GM10248 (cell line): ENCODE measurements around the gene ADGRE1.
A peak's percentile ranks its signal among the peaks of the same experiment; 100 is the strongest.

Experiments used
- CTCF ChIA-PET: fragments of 300-600 bp; sonication (Branson Sonifier 250); formaldehyde crosslinking; extraction: SDS; loops from one replicate; lab custom pipeline; 2021; ENCODE audit warnings: antibody characterized with exemption; lab: Yijun Ruan, JAX
- POLR2A ChIA-PET: fragments of 350-650 bp; sonication (Branson Sonifier 250); formaldehyde crosslinking; extraction: SDS; loops from one replicate; lab custom pipeline; 2020; ENCODE audit warnings: antibody characterized with exemption; lab: Yijun Ruan, JAX
- DNase-seq: peaks from one replicate; pipeline ENCODE4 v3.0.0; 2012; ENCODE audit errors: extremely low spot score
- TF ChIP-seq, protein P1 (sequence below): IDR thresholded peaks from 2 replicates; pipeline ENCODE4 v1.5.1; 2012; ENCODE audit warnings: mild to moderate bottlenecking, low read depth; ENCODE audit errors: extremely low read depth, missing control alignments, control extremely low read depth

ADGRE1 gene

DNA sequence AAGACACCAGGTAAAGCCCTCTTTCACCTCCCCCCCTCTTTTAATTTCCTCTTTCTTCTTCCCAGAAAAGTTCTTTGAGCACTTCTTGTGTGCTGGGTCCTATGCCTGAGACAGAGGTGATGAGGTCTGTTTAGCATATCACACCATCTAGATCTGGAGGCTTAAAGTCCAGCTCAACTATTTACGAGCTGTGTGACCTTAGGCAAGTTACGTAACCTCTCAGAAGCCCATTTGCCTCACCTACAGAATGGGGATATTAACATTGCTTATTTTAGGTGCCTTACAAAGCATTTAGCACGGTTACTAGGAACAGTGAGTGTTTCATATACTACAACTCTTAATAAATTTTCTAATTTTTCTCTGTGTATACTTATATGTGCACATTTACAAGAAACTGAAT, 47.7 kb downstream of the ADGRE1 start:
- TF ChIP-seq, protein P1, sequence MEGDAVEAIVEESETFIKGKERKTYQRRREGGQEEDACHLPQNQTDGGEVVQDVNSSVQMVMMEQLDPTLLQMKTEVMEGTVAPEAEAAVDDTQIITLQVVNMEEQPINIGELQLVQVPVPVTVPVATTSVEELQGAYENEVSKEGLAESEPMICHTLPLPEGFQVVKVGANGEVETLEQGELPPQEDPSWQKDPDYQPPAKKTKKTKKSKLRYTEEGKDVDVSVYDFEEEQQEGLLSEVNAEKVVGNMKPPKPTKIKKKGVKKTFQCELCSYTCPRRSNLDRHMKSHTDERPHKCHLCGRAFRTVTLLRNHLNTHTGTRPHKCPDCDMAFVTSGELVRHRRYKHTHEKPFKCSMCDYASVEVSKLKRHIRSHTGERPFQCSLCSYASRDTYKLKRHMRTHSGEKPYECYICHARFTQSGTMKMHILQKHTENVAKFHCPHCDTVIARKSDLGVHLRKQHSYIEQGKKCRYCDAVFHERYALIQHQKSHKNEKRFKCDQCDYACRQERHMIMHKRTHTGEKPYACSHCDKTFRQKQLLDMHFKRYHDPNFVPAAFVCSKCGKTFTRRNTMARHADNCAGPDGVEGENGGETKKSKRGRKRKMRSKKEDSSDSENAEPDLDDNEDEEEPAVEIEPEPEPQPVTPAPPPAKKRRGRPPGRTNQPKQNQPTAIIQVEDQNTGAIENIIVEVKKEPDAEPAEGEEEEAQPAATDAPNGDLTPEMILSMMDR: no peak
- no peak for DNase-seq
- ChIA-PET CTCF (no interaction called here), POLR2A (no interaction called here)

DNA sequence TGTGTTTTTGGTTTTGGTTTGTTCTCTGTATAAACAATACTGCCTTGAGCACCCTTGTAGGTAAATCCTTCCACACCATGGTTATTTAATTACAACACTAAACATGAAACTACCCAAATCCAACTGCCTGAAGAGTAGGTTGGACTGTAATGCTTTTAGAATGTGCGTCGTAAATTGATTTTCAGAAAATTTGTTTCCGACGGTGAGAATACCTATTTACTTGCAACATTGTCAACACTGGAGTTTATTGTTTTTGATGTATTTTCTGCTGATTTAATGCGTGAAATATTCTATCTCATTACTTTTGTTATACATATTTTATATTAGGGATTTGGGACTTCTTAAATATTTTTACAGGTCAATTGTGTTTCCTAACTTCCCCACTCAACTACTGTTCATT, 48.2 kb downstream of the ADGRE1 start:
- no peak for DNase-seq
- ChIA-PET POLR2A (no interaction called here), CTCF (no interaction called here)
- TF ChIP-seq, protein P1: no peak

DNA sequence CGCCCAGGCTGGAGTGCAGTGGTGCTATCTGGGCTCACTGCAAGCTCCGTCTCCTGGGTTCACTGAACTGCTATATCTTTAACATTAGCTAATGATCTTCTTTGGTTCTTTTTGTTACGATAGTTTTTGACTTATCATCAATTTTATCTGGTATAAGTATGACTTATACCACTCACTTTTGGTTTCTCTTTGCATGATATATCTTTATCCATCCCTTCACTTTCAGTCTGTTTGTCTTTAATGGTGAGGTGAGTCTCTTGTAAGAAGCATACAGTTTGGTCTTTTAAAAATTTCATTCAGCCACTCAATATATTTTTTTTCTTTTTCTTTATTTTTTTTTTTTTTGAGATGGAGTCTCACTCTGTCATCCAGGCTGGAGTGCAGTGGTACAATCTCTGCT, 58.4 kb downstream of the ADGRE1 start:
- TF ChIP-seq, protein P1: no peak
- ChIA-PET POLR2A (no interaction called here), CTCF (interaction anchor here (1.6 kb wide), 1 partner anchor 30 kb away, joined by 3 read pairs; no protein-coding TSS in a partner anchor)
- no peak for DNase-seq

DNA sequence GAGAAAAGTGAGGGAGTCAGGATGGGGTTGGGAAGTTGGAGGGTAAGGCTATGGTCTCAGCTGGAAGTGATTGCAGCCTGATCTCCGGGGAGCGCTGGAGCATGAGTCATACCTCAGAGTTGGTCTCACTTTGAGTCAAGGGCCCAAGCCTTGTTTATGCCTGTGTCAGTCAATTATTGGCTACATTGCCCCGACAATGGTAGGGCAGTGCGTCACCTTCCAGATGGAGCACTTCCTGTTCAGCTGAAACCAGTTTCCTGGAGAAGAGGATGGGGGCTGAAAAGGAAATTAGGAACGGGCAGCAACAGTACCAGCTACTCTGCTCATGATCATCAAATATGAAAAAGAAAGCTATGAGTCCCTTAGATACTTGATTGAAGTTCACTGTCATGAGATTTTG, 60.4 kb downstream of the ADGRE1 start:
- TF ChIP-seq, protein P1: no peak
- POLR2A ChIA-PET: interaction anchor here (0.5 kb wide), 1 partner anchor 295 kb away, joined by 3 read pairs; no protein-coding TSS in a partner anchor
- peak; percentile 67 for DNase-seq
- CTCF ChIA-PET: interaction anchor here (1.3 to 1.5 kb wide), 3 partner anchors 16 to 84 kb away, joined by 3 to 6 read pairs (median 5); no protein-coding TSS in a partner anchor

DNA sequence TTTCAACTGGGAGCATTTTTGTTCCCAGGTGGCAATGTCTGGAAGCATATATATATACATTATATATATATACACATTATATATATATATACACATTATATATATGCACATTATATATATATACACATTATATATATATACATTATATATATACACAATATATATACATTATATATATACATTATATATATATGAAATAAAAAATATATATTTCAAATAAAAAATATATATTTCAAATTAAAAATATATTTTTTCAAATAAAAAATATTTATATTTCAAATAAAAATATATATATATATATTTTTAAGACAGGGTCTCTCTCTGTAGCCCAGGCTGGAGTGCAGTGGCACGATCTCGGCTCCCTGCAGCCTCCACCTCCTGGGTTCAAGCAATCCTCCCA, 61.5 kb downstream of the ADGRE1 start:
- CTCF ChIA-PET: interaction anchor here (1.3 to 1.5 kb wide), 3 partner anchors 15 to 85 kb away, joined by 3 to 6 read pairs (median 5); no protein-coding TSS in a partner anchor
- POLR2A ChIA-PET: no interaction called here
- DNase-seq: no peak
- TF ChIP-seq, protein P1: no peak

DNA sequence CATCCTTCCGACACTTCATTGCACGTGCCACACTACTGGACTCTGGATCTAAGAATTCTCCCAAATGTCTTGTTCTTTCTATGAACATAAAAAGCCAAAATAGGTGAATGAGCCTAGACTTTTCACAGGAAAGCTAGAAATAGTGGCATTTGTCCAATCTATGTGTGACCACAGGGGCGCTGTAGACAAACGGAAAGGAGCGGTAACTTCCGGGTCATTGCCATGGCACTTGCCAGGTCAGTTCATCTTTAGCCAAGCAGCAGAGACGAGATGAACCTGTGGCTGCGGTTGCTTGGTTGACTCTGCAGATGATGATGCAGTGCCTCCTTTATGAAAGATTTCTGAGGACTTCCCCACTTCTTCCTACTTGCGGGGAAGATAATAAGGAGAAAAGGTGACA, 65.6 kb downstream of the ADGRE1 start:
- TF ChIP-seq, protein P1: no peak
- ChIA-PET CTCF (interaction anchor here (1.1 to 1.4 kb wide), 3 partner anchors 10 to 90 kb away, joined by 3 to 5 read pairs (median 4); no protein-coding TSS in a partner anchor), POLR2A (no interaction called here)
- no peak for DNase-seq
